ENCODE data around the gene SLC13A4. TPM values are rescaled to one million over a fixed set of nuclear protein-coding genes. Genes with fewer than 3 reads are reported as not detected.

The SLC13A4 gene
- polyA plus RNA-seq, 3 donors: 1.2 to 1.7 (median 1.4) TPM

Other genes starting within 250 kb of the SLC13A4 start
- gene CNOT4, start 218.1 kb downstream of the SLC13A4 start, polyA plus RNA-seq (ENCODE audit: insufficient read length in 3 of 3): 10 to 100 TPM; 30.0 to 34.9 (median 33.9) TPM
- 10 to 100 TPM; 64.1 to 72.5 (median 72.0) TPM for gene NUP205, start 170.3 kb downstream of the SLC13A4 start, polyA plus RNA-seq (ENCODE audit: insufficient read length in 3 of 3)
- gene STMP1, start 65.7 kb downstream of the SLC13A4 start, polyA plus RNA-seq (ENCODE audit: insufficient read length in 3 of 3): 10 to 100 TPM; 78.2 to 92.6 (median 89.5) TPM
- not detected for gene FAM180A, start 20.6 kb upstream of the SLC13A4 start, polyA plus RNA-seq (ENCODE audit: insufficient read length in 3 of 3)
- 100 to 1,000 TPM; 163 to 166 (median 165) TPM for gene MTPN, start 249.2 kb upstream of the SLC13A4 start, polyA plus RNA-seq (ENCODE audit: insufficient read length in 3 of 3)